Smooth muscle cell (in vitro differentiated cells): ENCODE results near the gene FBXW8. TPM values are rescaled to one million over a fixed set of nuclear protein-coding genes. Genes with fewer than 3 reads are reported as not detected.

Experiments used
- DNase-seq: peaks from one replicate; lab custom pipeline; 2025; ENCODE audit not compliant: unreplicated experiment; lab: John Stamatoyannopoulos, UW
- H2AFZ ChIP-seq: fragments of 200-600 bp; sonication (generic); 2 replicates; pipeline ENCODE4 v1.6.0; 2016; ENCODE audit warnings: antibody characterized with exemption, low read depth, mild to moderate bottlenecking
- H3F3A ChIP-seq: fragments of 200-600 bp; sonication (generic); 2 replicates; pipeline ENCODE4 v1.6.0; 2017; ENCODE audit warnings: antibody characterized with exemption, low read depth
- H3K27ac ChIP-seq: fragments of 200-600 bp; sonication (generic); 2 replicates; pipeline ENCODE4 v1.5.1; 2016; ENCODE audit warnings: low read depth, mild to moderate bottlenecking
- H3K27me3 ChIP-seq: fragments of 200-600 bp; sonication (generic); 2 replicates; pipeline ENCODE4 v1.6.1; 2016; ENCODE audit warnings: low read depth, mild to moderate bottlenecking
- H3K36me3 ChIP-seq: fragments of 200-600 bp; sonication (generic); 2 replicates; pipeline ENCODE4 v1.5.1; 2016; ENCODE audit warnings: low read depth
- H3K4me1 ChIP-seq: fragments of 200-600 bp; sonication (generic); 2 replicates; pipeline ENCODE4 v1.5.1; 2016; ENCODE audit warnings: low read depth
- H3K4me2 ChIP-seq: fragments of 200-600 bp; sonication (generic); 2 replicates; pipeline ENCODE4 v1.6.0; 2016; ENCODE audit warnings: mild to moderate bottlenecking
- H3K4me3 ChIP-seq: fragments of 200-600 bp; sonication (generic); 2 replicates; pipeline ENCODE4 v1.5.1; 2016; ENCODE audit warnings: mild to moderate bottlenecking
- H3K79me2 ChIP-seq: fragments of 200-600 bp; sonication (generic); 2 replicates; pipeline ENCODE4 v1.6.0; 2016; ENCODE audit warnings: low read depth, mild to moderate bottlenecking
- H3K9ac ChIP-seq: fragments of 200-600 bp; sonication (generic); 2 replicates; pipeline ENCODE4 v1.6.0; 2016; ENCODE audit warnings: low read depth
- H3K9me3 ChIP-seq: fragments of 200-600 bp; sonication (generic); replicated peaks from 2 replicates; pipeline ENCODE4 v1.5.1; 2016; ENCODE audit warnings: low read depth
- H4K20me1 ChIP-seq: fragments of 200-600 bp; sonication (generic); 2 replicates; pipeline ENCODE4 v1.6.0; 2016; ENCODE audit warnings: low read depth
- CTCF ChIP-seq: fragments of 200-600 bp; sonication (generic); IDR thresholded peaks from 2 replicates; pipeline ENCODE4 v1.5.1; 2017; ENCODE audit warnings: borderline replicate concordance, mild to moderate bottlenecking, antibody characterized with exemption; ENCODE audit not compliant: insufficient read depth, poor library complexity, severe bottlenecking
- WGBS: methylation state at CpG from one replicate; pipeline ENCODE4 v1.1.7; 2016; ENCODE audit warnings: low lambda C conversion rate; 5-methylcytosine and 5-hydroxymethylcytosine counted together
- polyA plus RNA-seq: library from polyadenylated mRNA; unstranded; fragments of >200 nt; fragmentation: Nextera tagmentation; extraction: Ambion mirVana; gene quantifications from 2 replicates; pipeline ENCODE4 v1.2.1, GENCODE V29; 2016
- total RNA-seq: library from RNA; depleted of rRNA; stranded (reverse); fragments of >200 nt; gene quantifications from 2 replicates; pipeline ENCODE4 v1.2.3, GENCODE V29; 2014

FBXW8 gene
- total and polyA plus RNA-seq, 2 experiments from 2014 or later, result 16.9 to 18.3 TPM

GRCh38 chr12:116939734-116940133 lies 29.0 kb downstream of the FBXW8 start:
- Histone ChIP-seq H3K27ac (no peak overlapping the region), H3K4me3 (no peak overlapping the region), H3K9me3 (peaks cover 10% of the 10 kb centered on the region), H3K9ac (no peak overlapping the region), H3K36me3 (peaks cover 10% of the 10 kb centered on the region), H3K79me2 (peaks cover 13% of the 10 kb centered on the region), H3K4me2 (no peak overlapping the region), H4K20me1 (peaks cover 93% of the 10 kb centered on the region), H3K27me3 (no peaks in the 10 kb centered on the region), H3K4me1 (peaks cover 6% of the 10 kb centered on the region), H3F3A (no peaks in the 10 kb centered on the region), H2AFZ (no peak overlapping the region)
- DNase-seq, result no peak
- 10% methylated on average over 3 of the region's 3 CpGs for WGBS
- no peak for TF ChIP-seq CTCF

- no peak for TF ChIP-seq CTCF
- Histone ChIP-seq H3K9me3 (peaks cover 10% of the 10 kb centered on the region), H3K4me1 (peaks cover 6% of the 10 kb centered on the region), H4K20me1 (peaks cover 87% of the 10 kb centered on the region), H3F3A (no peaks in the 10 kb centered on the region), H3K27ac (no peak overlapping the region), H3K4me2 (no peak overlapping the region), H3K4me3 (no peak overlapping the region), H3K9ac (no peak overlapping the region), H3K79me2 (peaks cover 13% of the 10 kb centered on the region), H3K27me3 (no peaks in the 10 kb centered on the region), H3K36me3 (peaks cover 8% of the 10 kb centered on the region), H2AFZ (no peak overlapping the region)
- WGBS, result 98% methylated on average over 5 of the region's 5 CpGs
- DNase-seq, result no peak
Observed at GRCh38 chr12:116941188-116941587, 30.4 kb downstream of the FBXW8 start.

- Histone ChIP-seq H3K4me2 (no peak overlapping the region), H3K27ac (no peak overlapping the region), H3K9ac (no peak overlapping the region), H3K9me3 (peaks cover 10% of the 10 kb centered on the region), H3K36me3 (peaks cover 8% of the 10 kb centered on the region), H3K4me1 (peaks cover 6% of the 10 kb centered on the region), H3K27me3 (no peaks in the 10 kb centered on the region), H3F3A (no peaks in the 10 kb centered on the region), H2AFZ (no peak overlapping the region), H4K20me1 (peaks cover 72% of the 10 kb centered on the region), H3K4me3 (no peak overlapping the region), H3K79me2 (peaks cover 13% of the 10 kb centered on the region)
- DNase-seq, result no peak
- no peak for TF ChIP-seq CTCF
- WGBS, result 56% methylated on average over 6 of the region's 6 CpGs
Observed at GRCh38 chr12:116943419-116944372, 32.9 kb downstream of the FBXW8 start.
